GM21367 (cell line): ENCODE data around the gene SGMS1.
"Not testable (repeated sequence)": the region's sequence is repeated elsewhere in the genome, so short reads cannot be mapped to it uniquely, and the experiment has no call there.

Experiments used
- ATAC-seq: cut with Tn5 transposase; IDR thresholded peaks from one replicate; pipeline ENCODE4 v1.9.1; 2021; ENCODE audit not compliant: unreplicated experiment

Gene SGMS1

GRCh38 chr10:50384238-50384637, 239.5 kb downstream of the SGMS1 start:
- ATAC-seq = no peak

- no peak for ATAC-seq
Observed at GRCh38 chr10:50382576-50383023, 241.2 kb downstream of the SGMS1 start.

GRCh38 chr10:50381642-50382041, 242.1 kb downstream of the SGMS1 start:
- ATAC-seq = no peak

GRCh38 chr10:50379616-50380015, 244.1 kb downstream of the SGMS1 start:
- ATAC-seq = no peak

DNA sequence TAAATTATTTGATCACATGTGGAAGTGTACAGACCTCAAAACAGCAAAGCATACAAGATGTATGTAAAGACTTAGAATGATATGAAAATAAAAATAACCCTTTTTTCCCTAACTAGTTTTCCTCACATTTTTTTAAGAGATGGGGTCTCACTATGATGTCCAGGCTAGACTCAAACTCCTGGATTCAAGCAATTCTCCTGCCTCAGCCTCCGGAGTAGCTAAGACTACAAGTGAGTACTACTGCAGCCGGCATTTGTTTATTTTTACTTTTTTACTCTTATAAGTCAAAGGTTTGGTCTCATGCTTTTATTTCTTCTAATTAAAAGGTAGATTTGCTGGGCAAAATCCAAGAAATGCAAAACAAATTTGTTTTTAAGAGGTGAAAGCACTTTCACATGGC, 248.0 kb downstream of the SGMS1 start:
- no peak for ATAC-seq

DNA sequence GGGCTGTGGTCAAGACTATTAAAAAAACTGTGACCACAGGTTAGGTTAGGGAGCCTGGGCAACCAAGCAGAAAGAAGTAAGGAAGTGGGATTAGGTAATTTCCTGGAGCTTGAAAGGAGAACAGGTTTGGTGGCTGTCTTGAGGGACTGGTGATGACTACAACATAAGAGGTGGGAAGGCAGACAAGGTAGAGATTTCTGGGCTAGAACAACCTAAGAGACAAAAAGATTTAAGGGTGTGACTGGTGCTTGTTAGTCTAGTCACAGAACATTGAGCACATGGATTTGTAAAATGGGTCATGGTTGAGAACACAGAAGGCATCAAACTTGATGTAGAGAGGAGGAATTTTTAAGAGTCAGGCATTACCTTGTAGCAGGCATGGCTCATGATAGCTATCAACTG, 248.7 kb downstream of the SGMS1 start:
- ATAC-seq = no peak

DNA sequence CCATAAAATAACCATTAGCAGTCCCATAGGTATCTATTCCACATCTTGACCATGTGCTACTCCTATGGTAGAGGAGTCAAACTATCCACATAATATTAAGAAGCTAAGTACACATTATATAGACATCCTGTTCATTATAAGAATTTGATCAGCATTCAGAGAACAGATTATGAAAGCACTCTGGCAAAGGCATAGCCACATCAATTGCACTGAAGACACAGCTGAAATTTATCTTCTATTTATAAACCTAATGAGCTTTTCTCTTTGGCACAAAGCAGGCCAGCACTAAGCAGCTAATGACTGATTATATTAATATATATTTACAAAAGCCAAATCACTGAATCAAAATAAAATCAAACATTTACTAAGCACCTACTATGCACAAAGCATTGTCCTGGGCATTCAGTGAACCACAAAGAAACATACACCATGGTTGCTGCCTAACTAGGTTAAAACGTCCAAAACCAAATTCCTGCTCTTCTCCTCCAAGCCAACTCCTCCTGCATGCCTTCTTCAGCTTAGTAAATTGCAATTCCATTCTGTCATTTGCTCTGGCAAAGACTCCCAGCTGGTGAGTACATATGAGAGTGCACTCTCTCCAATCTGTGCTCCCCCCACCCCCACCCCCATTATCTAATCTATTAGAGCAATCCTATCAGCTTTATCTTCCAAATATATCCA, 249.8 kb downstream of the SGMS1 start:
- no peak for ATAC-seq

DNA sequence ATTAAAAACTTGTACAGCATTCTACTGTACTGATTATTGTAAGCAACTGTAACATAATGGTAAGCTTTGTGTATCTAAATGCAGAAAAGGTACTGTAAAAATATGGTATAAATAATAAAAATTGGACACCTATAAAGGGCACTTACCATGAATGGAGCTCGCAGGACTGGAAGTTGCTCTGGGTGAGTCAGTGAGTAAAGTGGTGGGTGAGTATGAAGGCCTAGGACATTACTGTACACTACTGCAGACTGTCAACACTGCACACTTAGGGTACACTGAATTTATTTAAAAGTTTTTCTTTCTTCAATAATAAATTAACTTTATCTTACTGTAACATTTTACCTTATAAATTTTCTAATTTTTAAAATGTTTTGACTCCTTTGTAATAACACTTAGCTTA, 253.8 kb downstream of the SGMS1 start:
- ATAC-seq = no peak

DNA sequence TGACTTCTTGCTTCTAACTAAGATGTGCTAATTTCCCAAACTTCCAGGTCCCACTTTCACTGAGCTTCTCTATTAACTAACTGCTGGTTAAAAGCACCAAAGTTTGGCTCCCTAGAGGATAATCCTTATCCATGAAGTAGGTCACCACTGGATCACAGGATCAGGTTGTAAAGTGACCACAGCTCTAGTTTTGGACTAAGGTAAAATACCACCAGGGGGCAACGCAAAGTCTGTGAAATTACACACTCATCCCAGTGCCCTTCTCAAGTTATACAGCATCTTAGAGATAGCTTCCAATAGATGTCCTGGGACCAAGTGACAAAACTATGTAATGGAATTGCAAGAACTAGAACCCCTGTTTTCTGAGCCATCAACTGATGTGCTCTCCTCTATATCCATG, 256.0 kb downstream of the SGMS1 start:
- ATAC-seq = no peak

DNA sequence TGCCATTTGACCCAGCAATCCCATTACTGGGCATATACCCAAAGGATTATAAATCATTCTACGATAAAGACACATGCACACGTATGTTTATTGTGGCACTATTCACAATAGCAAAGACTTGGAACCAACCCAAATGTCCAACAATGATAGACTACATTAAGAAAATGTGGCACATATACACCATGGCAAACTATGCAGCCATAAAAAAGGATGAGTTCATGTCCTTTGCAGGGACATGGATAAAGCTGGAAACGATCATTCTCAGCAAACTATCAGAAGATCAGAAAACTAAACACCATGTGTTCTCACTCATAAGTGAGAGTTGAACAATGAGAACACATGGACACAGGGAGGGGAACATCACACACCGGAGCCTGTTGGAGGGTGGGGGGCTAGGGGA, 257.3 kb downstream of the SGMS1 start:
- ATAC-seq = not testable (repeated sequence)

DNA sequence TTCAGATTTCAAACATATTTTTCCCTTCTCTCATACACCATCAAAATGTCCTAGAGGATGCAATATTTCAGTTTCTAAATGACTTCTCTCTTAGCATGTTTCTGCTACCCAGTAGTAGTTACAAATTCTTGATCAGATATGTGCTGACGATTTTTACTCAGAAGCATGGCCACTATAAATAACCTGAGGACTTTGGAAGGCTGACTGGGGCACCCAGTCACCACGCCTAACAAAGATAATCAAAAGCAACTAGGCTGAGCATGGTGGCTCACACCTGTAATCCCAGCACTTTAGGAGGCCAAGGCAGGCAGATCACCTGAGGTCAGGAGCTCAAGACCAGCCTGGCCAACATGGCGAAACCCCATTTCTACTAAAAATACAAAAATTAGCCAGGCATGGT, 259.0 kb downstream of the SGMS1 start:
- ATAC-seq = not testable (repeated sequence)

DNA sequence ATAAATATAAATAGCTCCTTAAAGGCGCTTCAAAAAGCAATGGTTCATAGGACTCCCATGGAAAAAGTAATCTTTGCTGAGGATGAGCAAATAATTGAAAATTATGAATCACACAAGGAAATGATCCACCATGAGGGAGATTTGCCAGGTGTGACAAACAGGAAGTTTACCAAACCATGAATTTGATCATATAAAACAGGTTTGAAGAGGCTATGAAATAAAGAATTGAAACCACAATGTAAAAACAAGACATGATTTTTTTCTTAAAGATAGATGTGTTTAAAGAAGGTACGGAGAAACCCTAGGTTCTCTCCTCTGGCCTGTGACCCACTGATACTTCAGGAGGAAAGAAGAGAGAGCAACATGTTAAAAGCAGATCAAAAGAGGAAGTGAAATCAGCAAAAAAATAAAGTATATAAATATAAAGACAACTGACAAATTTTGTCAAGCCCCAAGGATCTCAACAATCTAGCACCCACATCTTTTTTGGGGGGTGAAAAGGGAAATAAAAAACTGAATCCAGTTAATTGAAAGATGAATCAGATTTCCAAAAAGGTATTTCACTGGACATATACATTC, 261.1 kb downstream of the SGMS1 start:
- peak; percentile 80 for ATAC-seq

DNA sequence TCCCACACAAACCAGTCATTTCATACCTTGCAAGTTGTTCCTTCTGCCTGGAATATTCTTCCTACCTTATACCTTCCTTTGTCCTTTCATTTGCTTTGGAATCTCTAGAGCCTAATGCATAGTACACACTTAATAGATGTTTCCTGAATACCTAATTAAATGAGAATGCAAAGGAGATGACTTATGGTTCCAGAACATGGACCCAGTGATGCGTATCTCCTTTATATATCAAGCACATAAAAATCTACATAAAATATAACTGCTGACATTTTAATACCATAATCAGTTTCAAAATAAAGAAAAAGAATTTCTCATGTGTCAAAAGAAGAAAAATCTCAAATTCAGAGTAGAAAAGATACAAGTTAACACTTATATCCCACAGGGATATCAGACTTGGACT, 261.8 kb downstream of the SGMS1 start:
- ATAC-seq = no peak

- ATAC-seq = no peak
Observed at GRCh38 chr10:50360077-50360850, 263.5 kb downstream of the SGMS1 start.

DNA sequence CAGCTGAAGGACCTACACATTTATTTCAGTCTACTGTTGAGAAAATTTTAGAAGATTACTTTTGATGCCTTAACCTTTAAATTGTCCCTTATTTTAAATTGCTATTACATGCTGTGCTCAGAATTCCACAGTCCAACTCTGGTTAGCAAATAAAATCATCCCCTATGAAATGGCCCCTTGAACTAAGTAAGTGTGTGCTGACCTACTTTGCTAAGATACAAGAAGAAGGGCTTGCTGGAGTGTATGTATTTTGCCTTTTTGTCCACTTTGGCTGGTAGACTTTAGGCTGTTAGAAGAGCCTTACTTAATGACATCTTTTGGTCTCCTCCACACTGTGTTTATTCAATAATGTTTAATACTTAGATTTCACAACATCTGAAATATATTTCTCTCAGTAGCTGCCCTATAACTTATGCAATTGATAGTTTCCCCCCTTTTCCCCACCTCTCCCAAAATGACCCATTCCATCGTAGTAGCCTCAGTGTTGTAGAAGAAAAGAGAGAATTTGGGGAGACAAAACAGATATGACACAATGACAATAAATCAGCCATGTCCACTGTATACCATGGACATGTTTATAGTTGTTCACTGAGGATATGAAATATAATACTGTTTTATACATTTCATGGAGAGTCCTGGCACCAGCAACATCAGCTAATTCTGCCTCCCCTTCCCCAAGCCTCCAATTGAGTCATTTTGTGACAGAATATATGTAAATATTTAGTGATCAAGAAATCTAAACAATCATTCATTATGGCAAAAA, 264.6 kb downstream of the SGMS1 start:
- no peak for ATAC-seq

DNA sequence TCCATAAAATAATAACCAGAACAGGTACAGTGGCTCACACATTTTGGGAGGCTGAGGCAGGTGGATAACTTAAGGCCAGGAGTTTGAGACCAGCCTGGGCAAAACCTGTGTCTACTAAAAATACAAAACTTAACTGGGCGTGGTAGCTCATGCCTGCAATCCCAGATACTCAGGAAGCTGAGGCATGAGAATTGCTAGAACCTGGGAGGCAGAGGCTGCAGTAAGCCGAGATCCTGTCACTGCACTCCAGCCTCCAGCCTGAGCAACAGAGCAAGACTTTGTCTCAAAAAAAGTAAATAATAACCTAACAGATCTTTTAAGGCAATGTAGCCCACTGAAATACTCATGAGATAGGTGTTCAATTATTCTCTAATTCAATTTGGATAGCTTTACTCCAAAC, 265.3 kb downstream of the SGMS1 start:
- ATAC-seq = no peak

DNA sequence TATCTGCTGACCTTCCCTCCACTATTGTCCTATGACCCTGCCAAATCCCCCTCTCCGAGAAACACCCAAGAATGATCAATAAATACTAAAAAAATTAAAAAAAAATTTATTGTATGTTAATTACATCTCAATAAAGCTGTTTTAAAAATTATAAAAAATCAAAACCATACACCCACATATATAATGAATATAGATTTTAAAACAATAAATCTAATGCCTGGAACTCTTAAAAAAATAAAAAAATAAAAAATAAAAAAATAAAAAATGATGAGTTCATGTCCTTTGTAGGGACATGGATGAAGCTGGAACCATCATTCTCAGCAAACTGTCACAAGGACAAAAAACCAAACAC, 267.3 kb downstream of the SGMS1 start:
- not testable (repeated sequence) for ATAC-seq

GRCh38 chr10:50355693-50356480, 267.9 kb downstream of the SGMS1 start:
- not testable (repeated sequence) for ATAC-seq

GRCh38 chr10:50351483-50352146, 272.1 kb downstream of the SGMS1 start:
- ATAC-seq = no peak

DNA sequence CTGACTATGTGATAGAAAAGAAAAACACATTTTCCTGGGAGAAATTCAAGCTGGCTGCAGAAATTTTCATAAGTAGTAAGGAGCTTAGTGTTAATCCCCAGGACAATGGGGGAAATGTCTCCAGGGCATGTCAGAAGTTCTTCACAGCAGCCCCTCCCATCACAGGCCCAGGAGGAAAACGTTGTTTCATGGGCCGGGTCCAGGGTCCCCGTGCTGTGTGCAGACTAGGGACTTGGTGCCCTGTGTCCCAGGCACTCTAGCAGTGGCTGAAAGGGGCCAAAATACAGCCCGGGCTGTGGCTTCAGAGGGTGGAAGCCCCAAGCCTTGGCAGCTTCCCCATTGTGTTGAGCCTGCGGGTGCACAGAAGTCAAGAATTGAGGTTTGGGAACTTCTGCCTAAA, 273.4 kb downstream of the SGMS1 start:
- ATAC-seq = no peak
